ENCODE data around the gene PDE5A.

- no peak for TF ChIP-seq CTCF (tag by site-specific recombination; IDR thresholded peaks at IDR 0.05)
- no peak for TF ChIP-seq HOXC10 (CRISPR knock-in tag; IDR thresholded peaks at IDR 0.05)
- TF ChIP-seq ZNF266 (tag by site-specific recombination; IDR thresholded peaks at IDR 0.05; ENCODE audit: low read depth), result no peak
- no peak for TF ChIP-seq ZBTB6 (tag by site-specific recombination; IDR thresholded peaks at IDR 0.05)
- TF ChIP-seq ZNF501 (tag by site-specific recombination; IDR thresholded peaks at IDR 0.05), result no peak
- TF ChIP-seq REST (tag by site-specific recombination; IDR thresholded peaks at IDR 0.05), result no peak
- no peak for TF ChIP-seq ZNF184 (tag by site-specific recombination; IDR thresholded peaks at IDR 0.05)
- no peak for TF ChIP-seq ZNF843 (tag by site-specific recombination; IDR thresholded peaks at IDR 0.05)
- TF ChIP-seq ZNF146 (tag by site-specific recombination; IDR thresholded peaks at IDR 0.05), result no peak
These were observed 84.8 kb downstream of the PDE5A start for GRCh38 chr4:119543779-119544178.

Measured in HEK293 (cell line).